HG03469 (cell line): ENCODE measurements around the gene PLAGL2.
A peak's percentile ranks its signal among the peaks of the same experiment; 100 is the strongest.
"Not testable (repeated sequence)": the region's sequence is repeated elsewhere in the genome, so short reads cannot be mapped to it uniquely, and the experiment has no call there.

Experiments
- ATAC-seq: cut with Tn5 transposase; IDR thresholded peaks from one replicate; pipeline ENCODE4 v1.9.1; 2021; ENCODE audit warnings: mild to moderate bottlenecking, moderate library complexity, moderate number of reproducible peaks; ENCODE audit not compliant: unreplicated experiment

Gene PLAGL2, protein sequence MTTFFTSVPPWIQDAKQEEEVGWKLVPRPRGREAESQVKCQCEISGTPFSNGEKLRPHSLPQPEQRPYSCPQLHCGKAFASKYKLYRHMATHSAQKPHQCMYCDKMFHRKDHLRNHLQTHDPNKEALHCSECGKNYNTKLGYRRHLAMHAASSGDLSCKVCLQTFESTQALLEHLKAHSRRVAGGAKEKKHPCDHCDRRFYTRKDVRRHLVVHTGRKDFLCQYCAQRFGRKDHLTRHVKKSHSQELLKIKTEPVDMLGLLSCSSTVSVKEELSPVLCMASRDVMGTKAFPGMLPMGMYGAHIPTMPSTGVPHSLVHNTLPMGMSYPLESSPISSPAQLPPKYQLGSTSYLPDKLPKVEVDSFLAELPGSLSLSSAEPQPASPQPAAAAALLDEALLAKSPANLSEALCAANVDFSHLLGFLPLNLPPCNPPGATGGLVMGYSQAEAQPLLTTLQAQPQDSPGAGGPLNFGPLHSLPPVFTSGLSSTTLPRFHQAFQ

DNA sequence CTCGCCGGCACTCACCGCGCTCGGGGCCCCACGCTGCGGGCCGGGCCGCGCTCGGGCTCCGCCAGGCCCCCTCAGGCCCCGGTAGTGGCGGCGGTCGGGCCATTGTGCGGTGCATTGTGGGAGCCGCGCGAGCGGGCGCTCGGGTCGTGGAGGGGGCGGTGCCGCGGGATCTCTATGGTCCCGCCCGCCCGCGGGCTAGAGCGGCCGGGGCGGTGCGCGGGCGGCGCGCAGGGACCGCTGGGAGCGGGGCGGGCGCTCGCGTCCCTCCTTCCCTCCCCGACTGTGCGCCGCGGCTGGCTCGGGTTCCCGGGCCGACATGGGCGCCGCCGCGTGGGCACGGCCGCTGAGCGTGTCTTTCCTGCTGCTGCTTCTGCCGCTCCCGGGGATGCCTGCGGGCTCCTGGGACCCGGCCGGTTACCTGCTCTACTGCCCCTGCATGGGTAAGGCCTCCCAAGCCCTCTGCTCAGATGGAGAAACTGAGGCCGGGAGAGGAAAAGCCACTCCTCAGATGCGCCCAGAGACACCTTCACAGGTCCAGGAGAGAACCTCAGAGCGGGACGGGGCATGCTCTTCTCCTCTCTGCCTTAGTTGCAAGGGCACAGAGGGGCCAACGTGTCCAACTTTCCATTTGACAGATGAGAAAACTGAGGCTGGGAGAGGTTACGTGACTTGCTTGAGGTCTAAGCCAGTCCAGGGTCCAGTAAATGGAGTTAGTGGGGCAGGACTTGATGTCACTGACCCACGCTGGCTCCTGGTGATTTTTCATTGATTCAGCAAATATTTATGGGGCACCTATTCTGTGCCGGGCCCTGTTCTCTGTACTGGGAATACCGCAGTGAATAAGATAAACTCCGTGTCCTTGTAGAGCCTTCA is at the start of gene PLAGL2, which contains the start of gene POFUT1:
TSS of gene PLAGL2 (minus strand) at position 118 of the 873 bp plus-strand sequence. CDS start 5,565 bp downstream, outside the sequence.
TSS of gene POFUT1 (plus strand) at position 255 of the 873 bp plus-strand sequence. CDS start at position 317, 62 bp downstream.
- peak; percentile 70 for ATAC-seq

DNA sequence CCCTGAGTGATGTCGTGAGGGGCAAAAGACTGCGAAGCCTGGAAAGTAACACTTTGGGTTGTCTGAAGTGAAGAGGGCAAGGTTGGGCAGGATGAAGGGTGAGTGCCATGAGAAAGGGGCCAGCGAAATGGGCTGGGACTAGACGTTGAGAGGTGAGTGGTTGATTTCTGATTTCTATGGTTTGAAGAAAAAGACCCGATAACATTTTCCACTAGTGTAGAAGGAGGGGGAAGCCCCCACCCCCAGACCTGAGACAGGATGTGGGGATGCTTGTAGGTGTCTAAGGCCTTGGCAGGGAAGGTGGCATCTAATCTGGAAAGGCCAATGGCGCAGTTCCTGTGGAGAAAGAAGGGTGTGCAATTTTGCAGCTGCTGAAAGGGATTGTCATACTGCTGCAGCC is 44.6 kb upstream of the PLAGL2 start:
- ATAC-seq = no peak

DNA sequence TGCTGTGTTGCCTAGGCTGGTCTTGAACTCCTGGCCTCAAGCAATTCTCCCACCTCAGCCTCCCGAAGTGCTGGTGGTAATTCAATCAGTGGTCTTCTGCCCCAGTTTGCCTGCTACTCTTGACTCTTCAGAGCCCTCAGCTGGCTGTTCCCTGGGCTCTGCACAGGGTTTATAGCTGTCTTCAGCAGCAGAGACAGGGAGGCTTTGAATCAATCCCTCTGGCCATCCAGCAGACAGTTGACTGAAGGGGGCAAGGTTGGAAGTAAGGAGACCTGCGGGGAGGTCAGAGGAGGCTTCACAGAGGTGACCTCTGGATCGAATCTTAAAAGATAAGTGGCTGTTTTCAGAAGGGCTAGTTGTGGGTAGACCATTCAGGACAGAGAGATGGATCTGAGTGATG is 43.9 kb upstream of the PLAGL2 start:
- ATAC-seq = no peak

DNA sequence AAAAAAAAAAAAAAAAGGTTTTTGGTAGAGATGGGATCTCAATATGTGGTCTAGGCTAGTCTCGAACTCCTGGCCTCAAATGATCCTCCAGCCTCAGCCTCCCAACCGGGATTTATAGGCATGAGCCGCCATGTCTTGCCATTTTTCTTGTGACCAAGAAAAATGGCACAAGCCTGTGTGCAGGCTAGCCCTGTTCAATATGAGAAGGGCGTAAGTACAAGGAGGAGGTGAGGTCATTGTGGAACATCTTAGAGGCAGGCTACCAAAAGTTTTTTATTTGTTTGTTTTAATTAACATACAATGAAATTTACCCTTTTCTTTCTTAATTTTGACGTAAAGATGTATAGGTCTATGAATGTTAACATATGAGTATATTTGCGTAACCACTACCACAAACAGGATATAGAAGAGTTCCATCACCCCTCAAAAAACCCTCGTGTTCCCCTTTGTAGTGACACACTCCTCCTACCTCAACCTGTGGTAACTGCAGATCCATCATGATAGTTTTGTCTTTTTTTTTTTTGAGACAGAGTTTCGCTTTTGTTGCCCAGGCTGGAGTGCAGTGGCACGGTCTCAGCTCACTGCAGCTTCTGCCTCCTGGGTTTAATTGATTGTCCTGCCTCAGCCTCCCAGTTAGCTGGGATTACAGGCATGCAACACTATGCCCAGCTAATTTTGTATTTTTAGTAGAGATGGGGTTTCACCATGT is 41.6 kb upstream of the PLAGL2 start:
- no peak for ATAC-seq

DNA sequence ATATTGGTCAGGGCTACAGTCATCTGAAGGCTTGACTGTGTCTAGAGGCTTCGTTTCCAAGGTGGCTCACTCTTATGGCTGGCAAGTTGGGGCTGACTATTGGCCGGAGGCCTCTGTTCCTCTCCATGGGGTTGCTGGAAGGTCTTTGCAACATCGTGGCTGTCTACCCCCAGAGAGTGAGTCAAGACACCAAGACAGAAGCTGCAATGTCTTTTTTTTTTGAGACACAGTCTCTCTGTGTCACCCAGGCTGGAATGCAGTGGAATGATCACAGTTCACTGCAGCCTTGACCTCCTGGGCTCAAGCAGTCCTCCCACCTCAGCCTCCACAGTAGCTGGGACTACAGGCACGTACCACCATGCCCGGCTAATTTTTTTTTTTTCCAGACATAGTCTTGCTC is 40.5 kb upstream of the PLAGL2 start:
- no peak for ATAC-seq

DNA sequence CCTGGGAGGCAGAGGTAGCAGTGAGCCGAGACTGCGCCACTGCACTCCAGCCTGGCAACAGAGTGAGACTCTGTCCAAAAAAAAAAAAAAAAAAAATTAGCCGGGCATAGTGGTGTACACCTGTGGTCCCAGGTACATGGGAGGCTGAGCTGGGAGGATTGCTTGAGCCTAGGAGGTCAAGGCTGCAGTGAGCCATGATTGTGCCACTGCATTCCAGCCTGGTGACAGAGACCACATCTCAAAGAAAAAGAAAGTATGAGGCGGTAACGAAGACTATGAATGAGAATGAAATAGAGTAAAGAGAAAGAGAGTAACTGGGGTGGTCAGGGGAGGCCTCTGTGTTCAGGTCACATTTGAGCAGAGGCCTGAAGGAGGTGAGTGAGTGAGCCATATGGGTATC is 38.7 kb upstream of the PLAGL2 start:
- not testable (repeated sequence) for ATAC-seq

DNA sequence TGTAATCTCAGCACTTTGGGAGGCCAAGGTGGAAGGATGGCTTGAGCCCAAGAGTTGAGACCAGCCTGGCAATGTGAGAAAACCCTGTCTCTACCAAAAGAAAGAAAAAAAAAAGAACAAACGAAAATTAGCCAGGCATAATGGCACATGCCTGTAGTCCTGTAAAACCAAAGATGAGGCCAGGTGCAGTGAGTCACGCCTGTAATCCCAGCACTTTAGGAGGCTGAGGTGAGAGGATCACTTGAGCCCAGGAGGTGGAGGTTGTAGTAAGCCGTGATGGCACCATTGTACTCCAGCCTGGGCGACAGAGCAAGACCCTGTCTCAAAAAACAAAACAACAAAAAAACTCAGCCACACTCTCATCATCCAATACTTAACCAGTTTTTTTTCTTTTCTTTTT is 37.4 kb upstream of the PLAGL2 start:
- no peak for ATAC-seq

DNA sequence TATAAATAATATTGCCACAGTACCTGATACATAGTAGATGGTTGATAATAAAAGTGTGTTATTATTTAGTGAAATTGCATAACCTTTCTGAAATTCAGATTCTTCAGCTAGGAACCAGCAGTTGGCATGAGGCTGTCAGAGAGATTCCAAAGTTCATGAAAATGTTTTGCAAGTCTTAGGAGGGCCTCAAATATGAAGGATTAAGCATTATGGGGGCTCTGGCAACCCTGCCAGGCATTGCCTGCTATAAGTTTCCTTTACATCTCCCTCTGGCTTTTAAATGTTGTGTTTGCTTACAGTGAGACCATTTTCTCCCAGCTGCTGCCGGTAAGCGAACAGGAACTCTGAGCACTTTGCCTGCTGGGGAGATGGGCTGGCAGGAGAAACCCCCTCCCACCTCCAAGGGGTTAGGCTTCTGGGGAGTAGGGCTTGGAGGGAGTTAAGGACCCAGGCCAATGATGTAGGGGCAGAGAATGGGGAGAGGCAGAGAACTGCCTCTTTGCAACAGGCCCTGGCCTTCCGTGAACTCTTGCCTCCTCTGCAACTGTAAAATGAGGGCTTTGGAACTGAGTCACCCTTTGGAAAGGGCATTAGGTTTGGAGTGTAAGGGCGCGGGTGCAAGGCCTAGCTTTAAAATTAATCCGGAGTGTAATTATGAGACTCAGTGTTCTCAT is 36.7 kb upstream of the PLAGL2 start:
- no peak for ATAC-seq

DNA sequence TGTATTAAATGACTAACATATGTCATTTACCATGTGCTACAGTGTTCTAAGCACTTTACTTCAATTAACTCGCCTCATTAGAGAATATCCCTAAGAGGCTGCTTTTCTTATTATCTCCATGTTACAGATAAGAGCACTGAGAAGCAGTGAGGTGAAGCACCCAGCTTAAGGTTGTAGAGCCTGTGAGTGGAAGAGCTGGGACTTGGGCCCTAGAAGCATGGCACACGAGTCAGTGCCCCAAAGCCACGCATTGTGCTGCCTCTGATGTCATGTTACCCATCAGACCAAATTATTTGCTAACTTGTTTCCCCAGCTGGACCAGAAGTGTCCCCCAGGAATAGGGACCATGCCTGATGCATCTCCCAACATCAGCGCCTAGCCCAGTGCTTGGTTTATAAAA is 34.3 kb upstream of the PLAGL2 start:
- no peak for ATAC-seq

DNA sequence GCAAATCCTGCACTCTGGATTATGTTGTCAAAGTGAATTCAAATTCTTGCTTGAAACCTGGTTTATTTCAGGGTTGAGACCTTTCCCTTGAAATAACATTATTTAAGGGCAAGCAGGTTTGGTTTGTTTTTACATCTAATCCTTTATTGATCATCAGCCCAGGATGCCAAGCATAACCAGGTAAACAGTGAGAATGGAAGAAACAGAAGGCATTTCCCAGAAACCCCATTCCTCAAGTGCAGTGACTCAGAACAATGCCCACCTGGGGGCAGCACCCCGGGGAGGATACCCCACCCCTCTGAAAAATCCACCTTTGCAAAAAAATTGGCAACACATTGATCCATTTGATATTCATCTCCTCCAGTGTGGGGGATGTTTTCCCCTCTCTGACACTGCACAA is 32.7 kb upstream of the PLAGL2 start:
- ATAC-seq = no peak

DNA sequence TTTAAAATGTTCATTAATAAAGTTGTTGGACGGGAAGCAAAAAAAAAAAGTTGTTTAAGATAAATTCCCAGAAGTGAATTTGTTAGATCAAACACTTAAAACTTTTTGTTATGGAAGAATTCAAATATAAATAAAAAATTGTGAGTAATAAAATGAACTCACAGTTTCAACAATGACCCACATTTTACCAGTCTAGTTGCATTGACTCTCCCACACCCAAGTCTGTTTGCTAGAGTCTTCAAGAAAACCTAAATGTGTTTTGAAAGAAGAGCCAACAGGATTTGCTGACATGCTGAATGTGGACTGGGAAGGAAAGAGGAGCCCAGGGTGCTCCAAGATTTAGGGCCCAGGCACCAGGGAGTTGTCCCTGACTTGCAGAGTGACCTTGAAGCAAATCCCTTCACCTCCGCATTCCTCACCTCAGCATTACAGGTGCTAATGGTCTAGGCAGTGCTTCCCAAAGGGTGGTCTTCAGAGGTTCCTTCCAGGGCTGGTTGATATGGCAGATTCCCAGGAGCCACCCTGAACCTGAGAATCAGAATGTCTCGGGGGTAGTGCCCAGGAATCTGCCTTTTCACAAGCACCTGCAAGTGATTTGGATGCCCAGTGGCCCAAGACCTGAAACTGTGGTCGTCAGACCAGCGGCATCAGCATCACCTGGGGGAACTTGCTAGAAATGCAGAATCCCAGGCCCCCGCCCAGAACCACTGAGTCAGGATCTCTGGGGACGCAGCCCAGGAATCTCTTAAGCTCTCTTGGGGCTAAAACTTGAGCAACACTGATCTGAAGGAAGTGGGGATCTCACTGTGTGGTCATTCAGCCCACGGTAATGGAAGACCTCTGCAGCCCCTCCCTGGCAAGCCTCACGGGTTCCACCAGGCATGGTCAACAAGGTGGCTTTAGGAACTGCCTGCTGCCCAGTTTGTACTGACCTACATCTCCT is 31.2 kb upstream of the PLAGL2 start:
- no peak for ATAC-seq

DNA sequence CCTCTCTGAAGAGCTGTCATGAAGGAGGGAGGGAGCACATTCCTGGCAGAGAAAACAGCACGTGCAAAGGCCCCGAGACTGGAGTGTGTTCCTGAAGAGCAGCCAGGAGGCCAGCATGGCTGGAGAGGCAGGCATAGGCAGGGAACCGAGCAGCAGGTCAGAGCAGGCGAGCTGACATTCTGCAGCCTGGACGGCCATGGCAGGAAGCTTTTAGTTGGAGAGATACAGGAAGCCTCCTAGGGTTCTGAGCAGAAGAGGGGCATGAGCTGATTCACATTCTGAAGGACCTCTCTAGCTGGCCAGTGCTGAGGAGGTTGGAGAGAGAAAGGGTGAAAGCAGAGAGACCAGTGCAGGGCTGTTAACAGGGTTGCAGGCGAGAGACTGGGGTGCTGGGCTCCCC is 29.9 kb upstream of the PLAGL2 start:
- ATAC-seq = no peak

DNA sequence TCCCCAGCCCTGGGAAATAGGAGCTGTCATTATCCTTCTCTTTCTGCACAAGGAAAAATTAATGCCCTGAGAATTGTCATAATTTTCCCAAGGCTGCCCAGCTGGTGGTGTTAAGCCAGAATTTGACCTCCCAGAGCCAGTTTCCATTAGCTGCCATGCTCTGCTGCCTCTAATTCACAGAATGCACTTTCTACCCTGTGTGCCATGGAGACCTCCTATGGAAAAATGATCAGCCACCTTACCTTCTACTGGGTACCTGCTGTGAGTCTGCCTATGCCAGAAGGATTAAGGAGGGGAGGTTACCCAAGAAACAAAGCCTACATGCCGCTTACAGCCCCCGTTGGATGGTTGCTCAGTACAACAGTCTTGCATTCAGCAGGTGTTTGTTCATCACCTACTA is 29.3 kb upstream of the PLAGL2 start:
- no peak for ATAC-seq

DNA sequence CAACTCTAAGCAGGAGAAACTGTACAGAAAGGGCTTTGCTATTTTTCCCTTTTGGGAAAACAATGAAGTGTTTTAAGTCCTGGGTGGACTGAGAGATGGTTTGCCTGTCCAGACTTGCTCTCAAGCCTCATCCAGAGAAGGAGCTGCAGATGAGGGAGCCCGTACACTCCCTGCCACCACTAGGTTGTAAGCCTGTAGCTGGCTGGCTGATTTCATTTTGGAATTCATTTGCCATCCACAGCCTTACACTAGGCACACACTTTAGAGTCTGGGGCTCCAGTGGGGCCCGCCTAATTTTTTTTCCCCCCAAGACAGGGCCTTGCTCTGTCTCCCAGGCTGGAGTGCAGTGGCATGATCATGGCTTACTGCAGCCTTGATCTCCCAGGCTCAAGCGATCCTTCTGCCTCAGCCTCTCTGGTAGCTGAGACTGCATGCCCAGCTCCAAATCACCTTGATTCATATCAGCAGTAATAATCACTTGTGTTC is 28.5 kb upstream of the PLAGL2 start:
- no peak for ATAC-seq

DNA sequence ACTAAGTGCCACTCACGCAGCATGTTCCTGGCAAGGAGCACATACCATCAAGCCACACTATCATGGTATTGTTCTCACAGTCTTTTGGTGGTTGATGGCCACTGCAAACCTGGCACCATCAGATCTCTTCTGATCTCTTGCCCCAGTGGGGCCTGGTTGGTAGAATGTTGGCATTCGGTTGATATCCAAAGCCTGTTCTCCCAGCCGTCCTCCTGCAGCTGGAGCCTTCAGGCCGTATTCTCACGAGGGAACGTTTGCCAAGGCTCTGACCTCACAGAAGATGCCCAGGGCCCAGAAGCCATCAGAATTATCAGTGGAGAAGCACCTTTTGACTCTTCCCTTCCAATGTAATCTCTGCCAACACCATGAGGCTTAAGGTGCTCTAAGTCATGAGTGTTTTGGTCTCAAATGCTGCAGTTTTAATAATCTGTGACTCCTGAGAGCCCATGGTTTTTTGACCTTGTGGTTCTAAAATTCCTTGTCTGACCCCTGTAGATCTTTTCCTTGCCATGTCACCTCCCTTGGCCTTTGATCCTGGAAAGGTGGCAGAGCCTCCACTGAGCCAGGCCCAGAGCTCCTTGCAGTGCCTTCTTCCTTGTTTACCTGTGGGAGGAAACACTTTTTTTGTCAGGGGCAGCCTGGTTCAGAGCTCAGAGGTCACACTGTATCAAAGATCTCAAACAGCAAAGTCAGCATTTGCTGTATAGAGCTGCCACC is 27.9 kb upstream of the PLAGL2 start:
- ATAC-seq = no peak

DNA sequence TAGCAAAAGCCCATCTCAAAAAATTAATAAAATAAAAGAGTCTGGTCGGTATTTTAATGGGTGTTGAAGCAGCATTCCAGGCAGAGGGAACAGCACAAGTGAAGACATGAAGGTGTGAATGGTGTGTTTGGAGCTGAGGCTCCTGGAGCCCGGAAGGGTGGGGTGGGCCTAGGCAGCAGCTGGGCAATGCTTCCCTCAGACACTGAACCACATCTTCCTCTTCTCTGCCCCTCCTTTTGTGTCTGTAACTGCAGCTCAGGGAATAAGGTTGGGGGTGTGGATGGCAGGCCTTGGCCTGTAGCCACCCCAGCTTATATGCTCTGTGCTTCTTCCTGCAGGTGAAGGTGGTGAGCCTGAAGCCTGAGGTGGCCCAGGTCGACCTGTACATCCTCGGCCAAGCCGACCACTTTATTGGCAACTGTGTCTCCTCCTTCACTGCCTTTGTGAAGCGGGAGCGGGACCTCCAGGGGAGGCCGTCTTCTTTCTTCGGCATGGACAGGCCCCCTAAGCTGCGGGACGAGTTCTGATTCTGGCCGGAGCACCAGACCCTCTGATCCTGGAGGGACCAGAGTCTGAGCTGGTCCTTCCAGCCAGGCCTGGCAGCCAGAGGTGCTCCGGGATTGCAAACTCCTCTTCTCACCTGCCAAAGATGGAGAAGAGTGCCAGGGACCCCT is 26.7 kb upstream of the PLAGL2 start:
- ATAC-seq = no peak

DNA sequence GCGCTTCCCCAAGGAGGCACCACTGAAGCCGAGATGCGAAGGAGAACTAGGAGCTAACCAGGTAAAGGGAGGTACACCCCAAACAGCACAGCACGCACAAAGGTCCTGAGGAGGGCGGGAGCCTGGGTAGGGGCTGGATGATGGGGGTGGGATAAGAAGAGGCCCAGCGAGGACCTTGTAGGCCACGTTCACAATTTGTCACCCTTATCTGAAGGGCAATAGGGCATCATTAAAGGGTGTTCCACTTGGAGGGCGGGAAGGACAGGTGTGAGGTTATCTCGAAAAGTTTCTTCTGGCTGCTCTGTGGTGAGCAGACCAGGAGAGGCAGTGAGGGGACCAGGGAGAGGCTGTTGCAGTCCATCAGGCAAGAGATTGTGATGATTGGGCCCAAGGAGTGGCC is 25.7 kb upstream of the PLAGL2 start:
- ATAC-seq = no peak

DNA sequence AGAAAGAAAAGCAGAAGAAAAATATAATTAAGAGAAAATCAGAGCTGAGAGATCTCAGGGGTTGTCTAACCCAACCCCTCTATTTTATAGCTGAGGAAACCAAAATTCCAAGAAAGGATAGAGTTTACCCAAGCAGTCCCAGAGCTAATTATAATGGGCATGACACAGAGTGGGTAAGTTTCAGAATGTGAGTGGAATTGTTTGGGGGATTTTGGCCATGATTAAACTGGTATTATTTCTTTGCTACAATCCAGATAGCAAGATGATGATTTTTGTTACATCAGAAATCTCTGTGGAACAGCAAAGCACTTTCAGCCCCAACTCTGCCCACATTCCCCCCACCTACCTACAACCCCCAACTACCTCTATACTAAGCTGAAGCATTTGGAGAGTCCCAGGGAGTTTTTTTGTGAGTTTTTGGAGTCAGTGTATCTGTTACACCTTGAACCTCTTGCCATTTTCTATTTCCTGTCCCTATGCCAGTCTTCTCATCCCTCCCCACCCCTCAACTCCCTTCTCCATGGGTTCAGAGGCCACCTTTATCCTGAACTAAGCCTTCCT is 24.9 kb upstream of the PLAGL2 start:
- no peak for ATAC-seq
